ENCODE data around the gene POFUT2.

POFUT2 gene

DNA sequence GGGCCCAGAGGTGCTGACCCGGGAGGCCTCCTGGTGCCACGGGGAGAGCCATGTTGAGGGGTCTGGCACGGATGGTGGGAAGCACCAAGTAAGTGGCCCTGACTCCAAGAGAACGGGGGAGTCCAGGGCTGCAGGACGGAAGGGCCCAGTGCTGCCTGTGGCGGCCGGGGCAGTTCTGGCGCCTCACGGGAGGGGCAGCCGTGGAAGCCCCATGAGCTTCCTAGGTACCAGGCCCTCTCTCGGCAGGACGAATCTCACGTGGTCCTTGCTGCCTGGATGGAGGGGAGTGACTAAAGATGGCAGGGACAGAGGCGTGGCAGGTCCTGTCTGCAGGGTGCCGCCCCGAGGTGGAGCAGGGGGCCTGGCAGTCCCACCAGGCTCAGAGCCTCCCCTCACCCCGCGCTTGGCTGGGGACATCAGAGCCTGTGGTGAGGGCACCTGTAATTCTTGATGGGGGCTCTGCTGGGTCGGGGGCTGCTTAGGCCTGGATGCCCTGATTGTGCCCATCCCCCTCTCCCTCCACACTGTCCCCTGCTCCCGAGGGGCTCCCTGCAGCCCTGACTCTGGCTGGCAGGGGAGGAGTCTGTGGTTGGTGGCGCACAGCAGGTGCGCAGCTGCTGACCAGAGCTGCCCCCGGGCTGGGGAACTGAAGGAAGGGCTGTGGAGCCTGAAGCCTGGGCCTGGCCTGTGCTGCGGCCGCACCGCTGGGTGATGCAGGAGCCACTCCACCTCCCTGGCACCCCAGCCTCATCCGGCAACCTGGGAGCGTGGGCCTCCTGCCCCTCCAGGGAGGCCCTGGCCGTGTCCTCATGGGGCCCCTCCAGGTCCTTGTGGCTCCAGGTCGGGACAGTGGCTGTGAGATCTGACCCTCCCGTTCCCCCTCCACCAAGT, 31.4 kb downstream of the POFUT2 start:
- DNase-seq (ENCODE audit: low read depth): no peak
- no peak overlapping the region for H3K4me3 ChIP-seq (ENCODE audit: control insufficient read depth, low read depth, low read length)
- TF ChIP-seq, protein P1, sequence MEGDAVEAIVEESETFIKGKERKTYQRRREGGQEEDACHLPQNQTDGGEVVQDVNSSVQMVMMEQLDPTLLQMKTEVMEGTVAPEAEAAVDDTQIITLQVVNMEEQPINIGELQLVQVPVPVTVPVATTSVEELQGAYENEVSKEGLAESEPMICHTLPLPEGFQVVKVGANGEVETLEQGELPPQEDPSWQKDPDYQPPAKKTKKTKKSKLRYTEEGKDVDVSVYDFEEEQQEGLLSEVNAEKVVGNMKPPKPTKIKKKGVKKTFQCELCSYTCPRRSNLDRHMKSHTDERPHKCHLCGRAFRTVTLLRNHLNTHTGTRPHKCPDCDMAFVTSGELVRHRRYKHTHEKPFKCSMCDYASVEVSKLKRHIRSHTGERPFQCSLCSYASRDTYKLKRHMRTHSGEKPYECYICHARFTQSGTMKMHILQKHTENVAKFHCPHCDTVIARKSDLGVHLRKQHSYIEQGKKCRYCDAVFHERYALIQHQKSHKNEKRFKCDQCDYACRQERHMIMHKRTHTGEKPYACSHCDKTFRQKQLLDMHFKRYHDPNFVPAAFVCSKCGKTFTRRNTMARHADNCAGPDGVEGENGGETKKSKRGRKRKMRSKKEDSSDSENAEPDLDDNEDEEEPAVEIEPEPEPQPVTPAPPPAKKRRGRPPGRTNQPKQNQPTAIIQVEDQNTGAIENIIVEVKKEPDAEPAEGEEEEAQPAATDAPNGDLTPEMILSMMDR (IDR thresholded peaks at IDR 0.05; ENCODE audit: control insufficient read depth, insufficient read depth, low read depth, low read length, missing control alignments): no peak

DNA sequence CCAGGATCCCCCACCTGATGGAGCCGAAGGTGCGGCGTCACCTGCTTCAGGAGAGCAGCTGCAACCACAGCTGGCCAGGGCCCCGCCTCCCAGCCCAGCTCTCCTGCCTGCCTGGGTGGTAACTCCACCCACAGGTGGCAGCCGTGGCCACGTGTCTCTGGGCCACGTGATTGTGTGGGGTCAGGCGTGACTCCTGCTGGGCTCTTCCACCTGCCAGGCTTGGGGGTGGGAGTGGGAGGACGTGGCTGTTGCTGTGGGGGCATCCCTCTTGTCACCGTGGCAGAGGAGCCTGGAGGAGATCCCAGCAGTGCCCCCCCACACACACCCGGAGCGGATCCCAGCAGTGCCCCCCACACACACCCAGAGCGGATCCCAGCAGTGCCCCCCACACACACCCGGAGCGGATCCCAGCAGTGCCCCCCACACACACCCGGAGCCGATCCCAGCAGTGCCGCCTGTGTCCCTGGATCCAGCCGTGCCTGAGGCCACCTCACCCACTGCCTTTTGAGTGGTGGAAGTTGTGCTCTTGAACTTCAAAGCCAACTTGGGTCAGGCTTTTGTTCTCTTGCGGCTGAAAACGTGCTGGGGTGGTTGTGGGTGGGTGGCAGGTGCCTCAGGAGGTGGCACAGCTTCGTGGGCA, 32.2 kb downstream of the POFUT2 start:
- H3K4me3 ChIP-seq (ENCODE audit: control insufficient read depth, low read depth, low read length): no peak overlapping the region
- TF ChIP-seq, protein P1 (IDR thresholded peaks at IDR 0.05; ENCODE audit: control insufficient read depth, insufficient read depth, low read depth, low read length, missing control alignments): no peak
- no peak for DNase-seq (ENCODE audit: low read depth)

DNA sequence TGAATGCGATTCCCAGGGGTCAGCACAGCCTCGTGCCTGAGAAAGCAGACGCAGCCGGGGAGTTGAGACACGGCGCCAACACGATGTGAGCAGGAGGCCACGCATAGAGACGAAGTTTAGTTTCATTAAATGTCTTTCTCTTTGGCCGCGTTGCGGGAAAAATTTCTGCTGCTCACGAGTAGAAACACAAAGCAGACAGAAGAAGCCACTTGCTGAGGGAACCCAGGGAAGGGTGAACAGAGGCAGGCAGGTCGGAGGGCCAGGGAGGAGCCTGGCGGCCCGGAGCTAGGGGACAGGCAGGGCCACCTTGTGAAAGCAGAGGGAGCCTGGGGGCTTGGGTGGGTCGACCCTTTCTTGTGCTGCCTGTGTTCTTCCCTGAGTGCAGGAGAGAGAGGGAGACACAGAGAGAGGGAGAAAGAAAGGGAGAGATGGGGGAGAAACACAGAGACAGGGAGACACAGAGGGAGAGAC, 33.2 kb downstream of the POFUT2 start:
- DNase-seq (ENCODE audit: low read depth): no peak
- TF ChIP-seq, protein P1 (IDR thresholded peaks at IDR 0.05; ENCODE audit: control insufficient read depth, insufficient read depth, low read depth, low read length, missing control alignments): no peak
- no peak overlapping the region for H3K4me3 ChIP-seq (ENCODE audit: control insufficient read depth, low read depth, low read length)

DNA sequence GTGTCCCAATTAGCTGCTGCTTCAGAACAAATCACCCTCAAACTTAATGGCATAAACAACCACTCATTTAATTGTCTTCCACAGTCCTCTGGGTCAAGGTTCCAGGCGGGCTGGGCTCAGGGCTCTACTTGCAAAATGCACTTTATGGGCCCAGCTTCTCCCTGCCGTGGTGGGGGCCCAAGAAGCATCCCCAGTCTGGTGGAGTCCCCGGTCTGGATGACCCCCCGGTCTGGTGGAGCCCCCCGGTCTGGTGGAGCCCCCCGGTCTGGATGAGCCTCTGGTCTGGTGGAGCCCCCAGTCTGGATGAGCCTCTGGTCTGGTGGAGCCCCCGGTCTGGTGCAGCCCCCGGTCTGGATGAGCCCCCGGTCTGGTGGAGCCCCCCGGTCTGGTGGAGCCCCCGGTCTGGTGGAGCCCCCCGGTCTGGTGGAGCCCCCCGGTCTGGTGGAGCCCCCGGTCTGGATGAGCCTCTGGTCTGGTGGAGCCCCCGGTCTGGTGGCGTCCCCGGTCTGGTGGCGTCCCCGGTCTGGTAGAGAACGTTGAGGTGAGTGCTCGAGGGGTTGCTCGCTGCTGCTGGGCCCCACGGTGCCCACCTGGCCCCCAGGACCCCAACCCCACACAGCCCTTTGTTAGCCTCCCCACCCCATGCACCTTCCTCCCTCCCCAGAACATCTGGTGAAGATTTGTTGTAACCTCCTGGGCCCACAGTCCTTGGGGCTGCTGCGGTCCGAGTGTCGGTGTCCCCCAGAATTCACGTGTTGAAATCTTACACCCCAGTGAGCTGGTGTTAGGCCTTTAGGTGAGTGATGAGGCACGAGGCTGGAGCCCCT, 33.8 kb downstream of the POFUT2 start:
- TF ChIP-seq, protein P1 (IDR thresholded peaks at IDR 0.05; ENCODE audit: control insufficient read depth, insufficient read depth, low read depth, low read length, missing control alignments): no peak
- no peak for DNase-seq (ENCODE audit: low read depth)
- no peak overlapping the region for H3K4me3 ChIP-seq (ENCODE audit: control insufficient read depth, low read depth, low read length)

DNA sequence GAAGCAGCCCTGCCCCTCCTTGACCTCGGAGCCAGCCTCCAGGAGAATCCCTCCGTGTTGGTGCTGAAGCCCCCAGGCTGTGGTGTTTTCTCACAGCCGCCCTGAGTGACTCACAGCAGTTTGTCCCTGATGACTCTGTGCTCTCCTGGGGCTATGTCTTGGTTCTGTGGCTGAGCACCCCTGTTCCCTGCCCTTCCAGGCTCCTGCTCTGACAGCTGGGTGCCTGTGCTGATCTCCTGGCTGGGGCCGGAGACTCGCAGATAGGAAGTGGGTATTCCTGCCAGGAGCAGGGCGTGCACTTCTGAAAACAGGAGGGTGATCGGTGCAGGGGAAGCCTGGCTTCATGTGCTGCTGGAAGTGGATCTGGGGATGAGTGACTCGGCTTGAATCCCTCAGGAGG, 34.5 kb downstream of the POFUT2 start:
- DNase-seq (ENCODE audit: low read depth): no peak
- H3K4me3 ChIP-seq (ENCODE audit: control insufficient read depth, low read depth, low read length): no peak overlapping the region
- TF ChIP-seq, protein P1 (IDR thresholded peaks at IDR 0.05; ENCODE audit: control insufficient read depth, insufficient read depth, low read depth, low read length, missing control alignments): no peak

DNA sequence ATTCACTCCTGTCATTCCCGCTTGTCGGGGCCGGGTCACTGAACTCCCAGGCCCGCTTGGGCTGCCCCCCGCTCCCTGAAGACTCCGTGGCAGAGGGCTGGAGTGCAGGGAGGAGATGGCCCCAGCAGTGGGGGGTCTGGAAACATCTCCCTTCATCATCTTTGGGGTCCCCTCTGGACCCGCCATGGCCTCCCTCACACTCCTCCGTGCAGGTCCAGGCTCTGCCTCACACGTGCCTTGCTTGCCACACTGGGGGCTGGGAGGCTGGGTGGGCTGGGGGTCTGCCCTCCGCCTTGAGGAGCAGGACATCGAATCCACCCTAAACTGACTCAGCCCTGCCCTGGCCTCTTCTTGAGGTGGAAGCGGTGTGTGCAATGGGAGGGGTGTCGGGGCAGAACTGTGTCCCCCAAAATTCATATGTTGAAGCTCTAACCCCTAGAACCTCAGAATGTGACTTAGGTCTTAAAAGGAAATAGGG, 35.2 kb downstream of the POFUT2 start:
- TF ChIP-seq, protein P1 (IDR thresholded peaks at IDR 0.05; ENCODE audit: control insufficient read depth, insufficient read depth, low read depth, low read length, missing control alignments): no peak
- no peak for DNase-seq (ENCODE audit: low read depth)
- no peak overlapping the region for H3K4me3 ChIP-seq (ENCODE audit: control insufficient read depth, low read depth, low read length)
